Hepatocyte (in vitro differentiated cells): Measurements from ENCODE around the gene ETFB.

ENCODE experiments used
- CTCF ChIP-seq: fragments of 200-600 bp; sonication (generic); IDR thresholded peaks from 2 replicates; pipeline ENCODE4 v1.5.1; 2016; ENCODE audit warnings: antibody characterized with exemption, mild to moderate bottlenecking; ENCODE audit not compliant: poor library complexity
- EZH2 ChIP-seq: fragments of 200-600 bp; sonication (generic); IDR thresholded peaks from 2 replicates; pipeline ENCODE4 v1.6.1; 2016; ENCODE audit warnings: antibody characterized with exemption, mild to moderate bottlenecking, borderline replicate concordance

- TF ChIP-seq CTCF = no peak
- no peak for TF ChIP-seq EZH2
Observed at GRCh38 chr19:51333836-51334460, 32.2 kb downstream of the ETFB start.
